Parathyroid adenoma (tissue), 2 donors: ENCODE results near the gene TYRP1.

Experiments used
- H2AFZ ChIP-seq: fragments of 300-600 bp; sonication (generic); one replicate; pipeline ENCODE4 v1.7.0; 2017; ENCODE audit warnings: antibody characterized with exemption, mild to moderate bottlenecking
- H3K27ac ChIP-seq: fragments of 300-600 bp; sonication (generic); one replicate; pipeline ENCODE4 v1.7.0; 2017
- H3K27me3 ChIP-seq: fragments of 300-600 bp; sonication (generic); one replicate; pipeline ENCODE4 v1.7.0; 2017; ENCODE audit warnings: low read length; ENCODE audit not compliant: control insufficient read depth, insufficient read depth
- H3K36me3 ChIP-seq: fragments of 300-600 bp; sonication (generic); one replicate; pipeline ENCODE4 v1.7.0; 2017; ENCODE audit warnings: low read length; ENCODE audit not compliant: control insufficient read depth, insufficient read depth
- H3K4me1 ChIP-seq: fragments of 300-600 bp; sonication (generic); one replicate; pipeline ENCODE4 v1.7.0; 2017; ENCODE audit warnings: control low read depth
- H3K4me2 ChIP-seq: fragments of 300-600 bp; sonication (generic); one replicate; pipeline ENCODE4 v1.7.0; 2017; ENCODE audit warnings: low read length
- H3K4me3 ChIP-seq: fragments of 300-600 bp; sonication (generic); one replicate; pipeline ENCODE4 v1.7.0; 2017; ENCODE audit warnings: low read depth, low read length
- H3K79me2 ChIP-seq: fragments of 300-600 bp; sonication (generic); one replicate; pipeline ENCODE4 v1.7.0; 2017; ENCODE audit warnings: control low read depth
- H3K9ac ChIP-seq: fragments of 300-600 bp; sonication (generic); one replicate; pipeline ENCODE4 v1.7.0; 2017; ENCODE audit warnings: mild to moderate bottlenecking
- H3K9me3 ChIP-seq: fragments of 300-600 bp; sonication (generic); one replicate; pipeline ENCODE4 v1.7.0; 2017; ENCODE audit warnings: low read length; ENCODE audit not compliant: control insufficient read depth
- CTCF ChIP-seq: fragments of 300-600 bp; sonication (generic); IDR thresholded peaks from one replicate; pipeline ENCODE4 v1.7.0; 2017; ENCODE audit warnings: antibody characterized with exemption, mild to moderate bottlenecking
- donor health status: primary hyperparathyroidism.

The TYRP1 gene

GRCh38 chr9:12716823-12717600 is 23.8 kb downstream of the TYRP1 start:
- Histone ChIP-seq H3K4me2 (no peak overlapping the region), H3K27ac (no peak overlapping the region), H3K4me1 (no peaks in the 10 kb centered on the region), H3K27me3 (no peaks in the 10 kb centered on the region), H3K4me3 (no peak overlapping the region), H3K9ac (no peak overlapping the region), H3K36me3 (no peaks in the 10 kb centered on the region), H3K79me2 (no peaks in the 10 kb centered on the region), H2AFZ (no peak overlapping the region), H3K9me3 (no peaks in the 10 kb centered on the region)
- no peak for TF ChIP-seq CTCF

- H3K36me3 ChIP-seq, result no peaks in the 10 kb centered on the region
- no peaks in the 10 kb centered on the region for H3K4me1 ChIP-seq
- no peak overlapping the region for H3K9ac ChIP-seq
- H3K4me2 ChIP-seq, result no peak overlapping the region
- H2AFZ ChIP-seq, result no peak overlapping the region
- TF ChIP-seq CTCF, result no peak
- H3K27ac ChIP-seq, result no peak overlapping the region
- no peak overlapping the region for H3K4me3 ChIP-seq
- H3K27me3 ChIP-seq, result no peaks in the 10 kb centered on the region
- no peaks in the 10 kb centered on the region for H3K9me3 ChIP-seq
- H3K79me2 ChIP-seq, result no peaks in the 10 kb centered on the region
Observed at GRCh38 chr9:12717907-12718306, 24.7 kb downstream of the TYRP1 start.

- TF ChIP-seq CTCF, result no peak
- H3K4me1 ChIP-seq, result no peaks in the 10 kb centered on the region
- no peak overlapping the region for H3K27ac ChIP-seq
Observed at GRCh38 chr9:12718482-12719026, 25.4 kb downstream of the TYRP1 start.

GRCh38 chr9:12719431-12719830 is 26.2 kb downstream of the TYRP1 start:
- no peak overlapping the region for H3K9ac ChIP-seq
- no peak overlapping the region for H3K27ac ChIP-seq
- no peak overlapping the region for H3K4me2 ChIP-seq
- no peaks in the 10 kb centered on the region for H3K79me2 ChIP-seq
- no peak for TF ChIP-seq CTCF
- H3K27me3 ChIP-seq, result no peaks in the 10 kb centered on the region
- no peaks in the 10 kb centered on the region for H3K36me3 ChIP-seq
- H2AFZ ChIP-seq, result no peak overlapping the region
- no peaks in the 10 kb centered on the region for H3K4me1 ChIP-seq
- no peaks in the 10 kb centered on the region for H3K9me3 ChIP-seq
- no peak overlapping the region for H3K4me3 ChIP-seq

More at GRCh38 chr9:12718482-12719026, 25.4 kb downstream of the TYRP1 start:
- H3K9ac ChIP-seq, result no peak overlapping the region
- no peaks in the 10 kb centered on the region for H3K9me3 ChIP-seq
- H3K4me3 ChIP-seq, result no peak overlapping the region
- no peak overlapping the region for H3K4me2 ChIP-seq
- no peak overlapping the region for H2AFZ ChIP-seq
- no peaks in the 10 kb centered on the region for H3K27me3 ChIP-seq
- no peaks in the 10 kb centered on the region for H3K79me2 ChIP-seq
- no peaks in the 10 kb centered on the region for H3K36me3 ChIP-seq

- Histone ChIP-seq H3K4me3 (no peak overlapping the region), H3K27ac (no peak overlapping the region), H3K79me2 (no peaks in the 10 kb centered on the region), H3K9ac (no peak overlapping the region), H3K4me2 (no peak overlapping the region), H3K4me1 (no peaks in the 10 kb centered on the region), H3K27me3 (no peaks in the 10 kb centered on the region), H3K36me3 (no peaks in the 10 kb centered on the region), H2AFZ (no peak overlapping the region), H3K9me3 (no peaks in the 10 kb centered on the region)
- no peak for TF ChIP-seq CTCF
Observed at GRCh38 chr9:12720551-12720950, 27.4 kb downstream of the TYRP1 start.
